IPS-18a (cell line): ENCODE measurements around the gene TMEFF2.

Experiments
- H3K27ac ChIP-seq: one replicate; pipeline ENCODE4 v1.5.1; 2013; ENCODE audit warnings: low read length
- H3K27me3 ChIP-seq: one replicate; pipeline ENCODE4 v1.6.1; 2013; ENCODE audit warnings: mild to moderate bottlenecking, low read length; ENCODE audit not compliant: control insufficient read depth, insufficient read depth
- H3K36me3 ChIP-seq: one replicate; pipeline ENCODE4 v1.6.1; 2013; ENCODE audit warnings: low read depth, low read length; ENCODE audit not compliant: control insufficient read depth
- H3K4me1 ChIP-seq: one replicate; pipeline ENCODE4 v1.6.1; 2013; ENCODE audit warnings: low read depth, low read length; ENCODE audit not compliant: control insufficient read depth
- H3K4me3 ChIP-seq: one replicate; pipeline ENCODE4 v1.5.1; 2013; ENCODE audit warnings: low read length
- H3K9ac ChIP-seq: one replicate; pipeline ENCODE4 v1.6.1; 2013; ENCODE audit warnings: mild to moderate bottlenecking, low read length, moderate library complexity
- H3K9me3 ChIP-seq: one replicate; pipeline ENCODE4 v1.6.1; 2013; ENCODE audit warnings: low read depth, low read length; ENCODE audit not compliant: control insufficient read depth

Gene TMEFF2

GRCh38 chr2:192030856-192031255 is 163.9 kb downstream of the TMEFF2 start:
- no peak overlapping the region for H3K9ac ChIP-seq
- H3K4me3 ChIP-seq: no peak overlapping the region
- no peaks in the 10 kb centered on the region for H3K36me3 ChIP-seq
- H3K4me1 ChIP-seq: peaks cover 5% of the 10 kb centered on the region
- no peaks in the 10 kb centered on the region for H3K27me3 ChIP-seq
- no peaks in the 10 kb centered on the region for H3K9me3 ChIP-seq
- no peak overlapping the region for H3K27ac ChIP-seq

GRCh38 chr2:192030289-192030688 is 164.4 kb downstream of the TMEFF2 start:
- Histone ChIP-seq H3K9me3 (no peaks in the 10 kb centered on the region), H3K4me1 (peaks cover 11% of the 10 kb centered on the region), H3K36me3 (no peaks in the 10 kb centered on the region), H3K27me3 (no peaks in the 10 kb centered on the region), H3K27ac (no peak overlapping the region), H3K4me3 (no peak overlapping the region), H3K9ac (no peak overlapping the region)

- Histone ChIP-seq H3K9ac (no peak overlapping the region), H3K4me3 (no peak overlapping the region), H3K27me3 (no peaks in the 10 kb centered on the region), H3K9me3 (no peaks in the 10 kb centered on the region), H3K27ac (no peak overlapping the region), H3K36me3 (no peaks in the 10 kb centered on the region), H3K4me1 (peaks cover 11% of the 10 kb centered on the region)
Measured at GRCh38 chr2:192029089-192029488, 165.6 kb downstream of the TMEFF2 start.

GRCh38 chr2:192026825-192027120 is 168.0 kb downstream of the TMEFF2 start:
- no peaks in the 10 kb centered on the region for H3K9me3 ChIP-seq
- H3K4me1 ChIP-seq: peaks cover 11% of the 10 kb centered on the region
- H3K4me3 ChIP-seq: no peak overlapping the region
- no peaks in the 10 kb centered on the region for H3K36me3 ChIP-seq
- no peak overlapping the region for H3K27ac ChIP-seq
- no peak overlapping the region for H3K9ac ChIP-seq
- H3K27me3 ChIP-seq: no peaks in the 10 kb centered on the region

- no peak overlapping the region for H3K4me3 ChIP-seq
- H3K9me3 ChIP-seq: no peaks in the 10 kb centered on the region
- H3K9ac ChIP-seq: no peak overlapping the region
- no peaks in the 10 kb centered on the region for H3K27me3 ChIP-seq
- H3K36me3 ChIP-seq: no peaks in the 10 kb centered on the region
- H3K27ac ChIP-seq: no peak overlapping the region
- peaks cover 11% of the 10 kb centered on the region for H3K4me1 ChIP-seq
Measured at GRCh38 chr2:192026059-192026824, 168.5 kb downstream of the TMEFF2 start.

GRCh38 chr2:192025637-192026036 is 169.1 kb downstream of the TMEFF2 start:
- Histone ChIP-seq H3K9me3 (no peaks in the 10 kb centered on the region), H3K9ac (no peak overlapping the region), H3K27me3 (no peaks in the 10 kb centered on the region), H3K4me1 (peaks cover 11% of the 10 kb centered on the region), H3K36me3 (no peaks in the 10 kb centered on the region), H3K4me3 (no peak overlapping the region), H3K27ac (no peak overlapping the region)

GRCh38 chr2:192023006-192023405 is 171.7 kb downstream of the TMEFF2 start:
- no peak overlapping the region for H3K27ac ChIP-seq

GRCh38 chr2:192017844-192018243 is 176.9 kb downstream of the TMEFF2 start:
- Histone ChIP-seq H3K36me3 (no peaks in the 10 kb centered on the region), H3K4me3 (no peak overlapping the region), H3K4me1 (peaks cover 26% of the 10 kb centered on the region), H3K27me3 (no peaks in the 10 kb centered on the region), H3K9me3 (no peaks in the 10 kb centered on the region), H3K9ac (no peak overlapping the region), H3K27ac (no peak overlapping the region)

More at GRCh38 chr2:192023006-192023405, 171.7 kb downstream of the TMEFF2 start:
- no peaks in the 10 kb centered on the region for H3K36me3 ChIP-seq
- no peaks in the 10 kb centered on the region for H3K27me3 ChIP-seq
- H3K9ac ChIP-seq: no peak overlapping the region
- no peaks in the 10 kb centered on the region for H3K9me3 ChIP-seq
- no peak overlapping the region for H3K4me3 ChIP-seq
- peaks cover 24% of the 10 kb centered on the region for H3K4me1 ChIP-seq

GRCh38 chr2:192016265-192016664 is 178.5 kb downstream of the TMEFF2 start:
- Histone ChIP-seq H3K9ac (no peak overlapping the region), H3K4me1 (peaks cover 26% of the 10 kb centered on the region), H3K4me3 (no peak overlapping the region), H3K27me3 (no peaks in the 10 kb centered on the region), H3K36me3 (no peaks in the 10 kb centered on the region), H3K9me3 (no peaks in the 10 kb centered on the region), H3K27ac (no peak overlapping the region)

GRCh38 chr2:192013211-192013610 is 181.5 kb downstream of the TMEFF2 start:
- H3K36me3 ChIP-seq: no peaks in the 10 kb centered on the region
- no peaks in the 10 kb centered on the region for H3K9me3 ChIP-seq
- no peaks in the 10 kb centered on the region for H3K27me3 ChIP-seq
- no peak overlapping the region for H3K27ac ChIP-seq
- no peak overlapping the region for H3K4me3 ChIP-seq
- peaks cover 15% of the 10 kb centered on the region for H3K4me1 ChIP-seq
- H3K9ac ChIP-seq: no peak overlapping the region

- H3K27me3 ChIP-seq: no peaks in the 10 kb centered on the region
- no peaks in the 10 kb centered on the region for H3K9me3 ChIP-seq
Measured at GRCh38 chr2:192011196-192011595, 183.5 kb downstream of the TMEFF2 start.

GRCh38 chr2:192010073-192010472 is 184.7 kb downstream of the TMEFF2 start:
- Histone ChIP-seq H3K27me3 (no peaks in the 10 kb centered on the region), H3K27ac (no peak overlapping the region), H3K36me3 (no peaks in the 10 kb centered on the region), H3K4me3 (no peak overlapping the region), H3K9ac (no peak overlapping the region), H3K4me1 (peaks cover 6% of the 10 kb centered on the region), H3K9me3 (no peaks in the 10 kb centered on the region)

More at GRCh38 chr2:192011196-192011595, 183.5 kb downstream of the TMEFF2 start:
- no peak overlapping the region for H3K4me3 ChIP-seq
- H3K36me3 ChIP-seq: no peaks in the 10 kb centered on the region
- H3K9ac ChIP-seq: no peak overlapping the region
- peaks cover 8% of the 10 kb centered on the region for H3K4me1 ChIP-seq
- H3K27ac ChIP-seq: no peak overlapping the region
